Prostate gland (tissue), 2 donors: ENCODE measurements around the gene KAT8. TPM values are rescaled to one million over a fixed set of nuclear protein-coding genes. Genes with fewer than 3 reads are reported as not detected.

Source experiments
- DNase-seq: peaks from one replicate; pipeline ENCODE4 v3.0.0-alpha.2; 2019; ENCODE audit warnings: low spot score
- H3K27ac ChIP-seq, 2 donors: fragments of 200-600 bp; sonication (generic); 2 replicates each; pipeline ENCODE4 v1.5.1; 2017 to 2019
- H3K27me3 ChIP-seq: fragments of 200-600 bp; sonication (generic); replicated peaks from 2 replicates; pipeline ENCODE4 v1.5.1; 2019; ENCODE audit not compliant: insufficient read depth
- H3K36me3 ChIP-seq, 2 donors: fragments of 200-600 bp; sonication (generic); 1 replicate in 1 of 2; 2 replicates in 1 of 2; pipeline versions ENCODE4 v1.5.1 to v1.8.1; 2017 to 2019
- H3K4me1 ChIP-seq: fragments of 200-600 bp; sonication (generic); replicated peaks from 2 replicates; pipeline ENCODE4 v1.5.1; 2019
- H3K4me3 ChIP-seq, 2 donors: fragments of 200-600 bp; sonication (generic); 2 replicates each; pipeline ENCODE4 v1.5.1; 2017 to 2019
- H3K9me3 ChIP-seq: fragments of 200-600 bp; sonication (generic); 2 replicates; pipeline ENCODE4 v1.5.1; 2017
- POLR2A ChIP-seq: fragments of 450-650 bp; IDR thresholded peaks from one replicate; pipeline ENCODE4 v1.6.1; 2016; ENCODE audit warnings: antibody characterized with exemption, mild to moderate bottlenecking
- POLR2AphosphoS5 ChIP-seq: sonication (generic); formaldehyde crosslinking; IDR thresholded peaks from one replicate; pipeline ENCODE4 v1.6.1; 2017; ENCODE audit warnings: antibody characterized with exemption
- WGBS: methylation state at CpG from one replicate; pipeline ENCODE4 v1.1.5; 2018; 5-methylcytosine and 5-hydroxymethylcytosine counted together
- intact Hi-C: fragments of 100-400 bp; cut with DNase I; formaldehyde crosslinking; loops from one replicate; pipeline ENCODE4 v1.14.2; 2022
- total RNA-seq, 2 donors: library from RNA; depleted of rRNA; stranded (reverse); fragments of >200 nt; gene quantifications; one replicate each; pipeline ENCODE4 v1.1.0, GENCODE V29; 2016
- TF ChIP-seq, protein P1 (sequence below), 4 experiments: fragments of 200-600 bp in 2 of 4; fragments of 450-650 bp in 2 of 4; sonication (generic) in 2 of 4; IDR thresholded peaks; 1 replicate in 3 of 4; 2 replicates in 1 of 4; pipeline ENCODE4 v1.5.1; 2016 to 2019; ENCODE audit warnings: antibody characterized with exemption in 4 of 4, mild to moderate bottlenecking in 2 of 4, moderate library complexity in 2 of 4

The KAT8 gene
- total RNA-seq, 2 donors from 2014 or later, result 92.6 to 115 TPM

GRCh38 chr16:31080756-31081419 is 36.6 kb upstream of the KAT8 start:
- Histone ChIP-seq H3K36me3 (peaks cover 8 to 40% of the 10 kb centered on the region in 2 donors), H3K27ac (no peak overlapping the region), H3K27me3 (no peaks in the 10 kb centered on the region), H3K4me1 (no peaks in the 10 kb centered on the region), H3K4me3 (no peak overlapping the region), H3K9me3 (no peaks in the 10 kb centered on the region)
- intact Hi-C loops, result no loop called here
- 98% methylated on average over 9 of the region's 13 CpGs for WGBS
- DNase-seq, result no peak
- TF ChIP-seq POLR2A (no peak), POLR2AphosphoS5 (no peak)
- TF ChIP-seq, protein P1, sequence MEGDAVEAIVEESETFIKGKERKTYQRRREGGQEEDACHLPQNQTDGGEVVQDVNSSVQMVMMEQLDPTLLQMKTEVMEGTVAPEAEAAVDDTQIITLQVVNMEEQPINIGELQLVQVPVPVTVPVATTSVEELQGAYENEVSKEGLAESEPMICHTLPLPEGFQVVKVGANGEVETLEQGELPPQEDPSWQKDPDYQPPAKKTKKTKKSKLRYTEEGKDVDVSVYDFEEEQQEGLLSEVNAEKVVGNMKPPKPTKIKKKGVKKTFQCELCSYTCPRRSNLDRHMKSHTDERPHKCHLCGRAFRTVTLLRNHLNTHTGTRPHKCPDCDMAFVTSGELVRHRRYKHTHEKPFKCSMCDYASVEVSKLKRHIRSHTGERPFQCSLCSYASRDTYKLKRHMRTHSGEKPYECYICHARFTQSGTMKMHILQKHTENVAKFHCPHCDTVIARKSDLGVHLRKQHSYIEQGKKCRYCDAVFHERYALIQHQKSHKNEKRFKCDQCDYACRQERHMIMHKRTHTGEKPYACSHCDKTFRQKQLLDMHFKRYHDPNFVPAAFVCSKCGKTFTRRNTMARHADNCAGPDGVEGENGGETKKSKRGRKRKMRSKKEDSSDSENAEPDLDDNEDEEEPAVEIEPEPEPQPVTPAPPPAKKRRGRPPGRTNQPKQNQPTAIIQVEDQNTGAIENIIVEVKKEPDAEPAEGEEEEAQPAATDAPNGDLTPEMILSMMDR (IDR thresholded peaks at IDR 0.05), result no peak

- Histone ChIP-seq H3K27ac (no peak overlapping the region), H3K4me1 (no peaks in the 10 kb centered on the region), H3K36me3 (peaks cover 4 to 36% of the 10 kb centered on the region in 2 donors), H3K27me3 (no peaks in the 10 kb centered on the region), H3K4me3 (no peak overlapping the region), H3K9me3 (no peaks in the 10 kb centered on the region)
- TF ChIP-seq POLR2A (no peak), POLR2AphosphoS5 (no peak)
- TF ChIP-seq, protein P1 (IDR thresholded peaks at IDR 0.05), result no peak
- no peak for DNase-seq
- WGBS, result 75% methylated on average over 23 of the region's 26 CpGs
- intact Hi-C loops, result no loop called here
Observed at GRCh38 chr16:31081428-31082351, 35.8 kb upstream of the KAT8 start.

DNA sequence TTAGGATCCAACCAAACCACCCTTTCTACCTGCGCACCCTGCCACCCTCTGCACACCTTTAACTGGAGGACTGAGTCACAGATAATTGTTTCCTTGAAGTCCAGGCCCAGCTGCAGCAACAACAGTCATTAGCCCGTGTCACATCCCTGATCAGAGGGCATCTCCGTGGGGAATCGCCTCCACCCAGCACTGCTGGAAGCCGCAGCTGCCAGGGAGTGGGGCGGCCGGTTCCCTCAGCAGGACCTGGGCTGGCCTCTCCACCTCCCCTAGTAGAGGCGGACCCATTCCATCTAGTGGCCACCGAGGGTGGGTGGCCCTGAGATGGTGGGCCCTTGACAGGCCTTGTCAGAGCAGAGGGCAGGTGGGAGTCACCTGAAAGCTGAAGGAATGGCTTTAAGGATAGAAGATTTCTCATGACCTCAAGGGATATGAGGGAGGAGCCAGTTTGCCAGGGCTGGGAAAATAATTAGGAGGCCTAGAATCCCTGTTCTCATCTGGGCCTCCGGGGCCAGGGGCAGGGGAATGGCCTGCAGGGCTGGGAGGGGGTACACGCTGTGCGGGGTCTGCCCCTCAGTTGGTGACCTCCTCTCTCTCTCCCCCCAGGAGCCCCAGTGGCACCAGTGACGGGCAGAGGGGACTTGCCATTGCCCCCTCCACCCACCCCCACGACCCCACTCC is 35.0 kb upstream of the KAT8 start:
- Histone ChIP-seq H3K27ac (no peak overlapping the region), H3K9me3 (no peaks in the 10 kb centered on the region), H3K4me3 (no peak overlapping the region), H3K27me3 (no peaks in the 10 kb centered on the region), H3K4me1 (no peaks in the 10 kb centered on the region), H3K36me3 (peaks cover 0 to 28% of the 10 kb centered on the region in 2 donors)
- intact Hi-C loops, result no loop called here
- no peak for DNase-seq
- no peak for TF ChIP-seq POLR2A
- no peak for TF ChIP-seq POLR2AphosphoS5
- TF ChIP-seq, protein P1 (IDR thresholded peaks at IDR 0.05), result no peak
- 79% methylated on average over 14 of the region's 14 CpGs for WGBS

DNA sequence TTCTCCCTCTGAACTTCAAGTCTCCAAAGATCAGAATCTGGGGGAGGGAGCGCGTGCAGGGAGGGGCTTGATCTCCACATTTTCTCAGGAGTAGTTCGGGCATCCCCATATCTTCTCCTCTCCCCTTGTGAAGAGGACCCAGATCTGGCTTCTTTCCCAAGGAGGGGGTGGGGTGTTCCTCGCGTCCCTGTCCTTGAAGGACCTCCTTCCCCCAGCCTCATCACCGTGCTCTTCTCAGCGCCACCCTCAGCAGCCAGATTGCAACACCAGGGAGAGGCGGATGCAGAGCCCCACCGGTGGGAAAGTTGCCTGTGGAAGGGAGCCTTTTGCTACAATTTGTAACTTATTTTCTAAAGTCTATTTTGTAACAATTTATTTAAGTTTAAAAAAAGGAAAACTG is 34.4 kb upstream of the KAT8 start:
- peaks cover 0 to 22% of the 10 kb centered on the region in 2 donors for H3K36me3 ChIP-seq
- no peak for DNase-seq
- no peaks in the 10 kb centered on the region for H3K4me1 ChIP-seq
- intact Hi-C loops, result no loop called here
- H3K27ac ChIP-seq, result no peak overlapping the region
- TF ChIP-seq, protein P1 (IDR thresholded peaks at IDR 0.05), result no peak
- TF ChIP-seq POLR2AphosphoS5, result no peak
- no peak for TF ChIP-seq POLR2A
- no peak overlapping the region for H3K4me3 ChIP-seq
- 70% methylated on average over 9 of the region's 9 CpGs for WGBS
- no peaks in the 10 kb centered on the region for H3K27me3 ChIP-seq
- no peaks in the 10 kb centered on the region for H3K9me3 ChIP-seq
